ENCODE data around the gene GJA8.
"Not testable (repeated sequence)": the region's sequence is repeated elsewhere in the genome, so short reads cannot be mapped to it uniquely, and the experiment has no call there.

Gene GJA8

GRCh38 chr1:147927689-147928088 lies 25.1 kb downstream of the GJA8 start:
- DNase-seq: not testable (repeated sequence)

- DNase-seq: peak; percentile 85
Measured at GRCh38 chr1:147928236-147929132, 25.9 kb downstream of the GJA8 start, which contains the start of gene GPR89B. TSS of gene GPR89B (plus strand) at chr1:147928420. CDS start at chr1:147928537, 117 bp downstream.

- not testable (repeated sequence) for DNase-seq
Measured at GRCh38 chr1:147931137-147931536, 28.5 kb downstream of the GJA8 start.

- not testable (repeated sequence) for DNase-seq
Measured at GRCh38 chr1:147935296-147935695, 32.7 kb downstream of the GJA8 start.

- DNase-seq: not testable (repeated sequence)
Measured at GRCh38 chr1:147940456-147940855, 37.9 kb downstream of the GJA8 start.

- DNase-seq: not testable (repeated sequence)
Measured at GRCh38 chr1:147942563-147942962, 40.0 kb downstream of the GJA8 start.

GRCh38 chr1:147949517-147949916 lies 46.9 kb downstream of the GJA8 start:
- not testable (repeated sequence) for DNase-seq

All from fibroblast of skin of scalp (primary cell).